Measurements from ENCODE around the gene TEC.
"Not testable (repeated sequence)": the region's sequence is repeated elsewhere in the genome, so short reads cannot be mapped to it uniquely, and the experiment has no call there.

Gene TEC

DNA sequence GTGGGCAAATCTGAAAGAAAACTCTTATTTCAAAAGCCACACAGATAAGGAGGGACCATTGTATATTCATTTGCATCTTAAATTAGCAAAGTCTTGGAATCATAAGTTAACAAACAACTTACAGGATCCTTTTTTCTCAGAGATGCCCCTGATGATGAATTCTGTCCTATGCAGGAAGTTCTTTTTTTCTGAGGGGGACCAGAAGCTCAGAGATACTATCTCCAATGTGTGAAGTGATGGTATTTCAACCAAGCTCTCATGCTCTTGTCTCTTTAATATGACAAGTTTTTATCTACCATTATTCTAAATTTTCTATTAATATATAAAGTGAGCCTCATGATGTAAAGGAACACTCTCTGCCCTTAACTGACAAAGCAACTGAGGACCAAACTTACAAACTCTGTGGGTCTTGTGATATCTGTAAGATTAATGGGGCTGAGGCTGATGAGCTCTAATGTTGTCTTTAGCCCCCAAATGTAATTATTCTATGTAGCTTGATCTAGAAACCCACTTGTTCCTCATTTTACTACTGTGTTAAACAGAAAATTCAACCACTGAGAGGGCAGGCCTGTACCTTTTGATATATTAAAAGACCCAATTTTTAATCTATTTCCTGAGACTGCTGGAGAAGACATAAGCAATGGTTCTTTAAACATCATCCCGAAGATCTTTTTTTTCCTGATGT lies 27.0 kb downstream of the TEC start:
- no peak for DNase-seq (ENCODE audit: low spot score)

DNA sequence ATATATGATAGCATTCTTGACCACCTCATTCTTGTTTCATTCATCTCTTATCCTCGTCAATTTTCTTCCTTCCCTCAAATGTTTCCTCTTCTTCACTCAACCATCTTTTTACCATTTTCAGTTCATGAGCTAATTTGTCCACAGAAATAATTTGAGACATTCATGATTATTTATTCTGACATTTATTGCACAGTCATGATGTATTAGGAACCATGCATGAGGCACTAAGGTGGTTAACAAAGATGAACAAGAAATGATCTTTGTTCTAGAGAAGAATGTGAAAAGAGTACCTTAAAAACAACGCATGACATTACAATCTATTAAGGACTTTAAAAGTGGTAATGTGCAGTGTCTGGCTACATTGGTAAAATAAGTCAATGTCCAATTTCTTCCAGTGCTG lies 27.9 kb downstream of the TEC start:
- DNase-seq (ENCODE audit: low spot score) = no peak

DNA sequence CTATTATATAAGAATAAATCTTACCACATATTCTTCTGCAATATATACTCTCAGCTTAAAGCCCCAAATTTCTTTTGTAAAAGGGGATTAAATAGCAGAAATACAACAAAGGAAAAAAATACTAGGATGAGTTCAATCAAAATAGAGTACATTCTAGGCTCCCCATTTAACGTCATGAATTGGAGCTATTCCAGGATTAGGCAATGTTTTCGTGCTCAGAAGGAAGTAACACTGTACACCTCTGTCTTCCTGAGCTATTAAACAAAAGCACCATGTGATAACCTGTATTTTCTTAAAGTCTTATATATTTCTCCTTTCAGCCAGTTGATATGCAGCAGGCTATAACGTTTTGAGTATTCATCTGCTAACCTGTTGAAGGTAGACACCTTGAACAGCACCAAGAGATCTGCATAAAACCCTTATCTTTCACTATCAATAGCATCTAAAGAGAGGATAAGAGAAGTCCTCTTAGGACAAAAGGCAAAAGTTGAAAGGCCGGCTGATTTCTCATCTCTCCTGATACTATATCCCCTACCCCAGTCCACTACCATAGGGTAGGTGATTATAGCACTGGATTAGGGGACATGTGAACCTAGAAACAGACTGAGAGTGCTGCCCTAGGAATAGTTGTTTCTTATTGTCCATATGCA lies 31.5 kb downstream of the TEC start:
- no peak for DNase-seq (ENCODE audit: low spot score)

DNA sequence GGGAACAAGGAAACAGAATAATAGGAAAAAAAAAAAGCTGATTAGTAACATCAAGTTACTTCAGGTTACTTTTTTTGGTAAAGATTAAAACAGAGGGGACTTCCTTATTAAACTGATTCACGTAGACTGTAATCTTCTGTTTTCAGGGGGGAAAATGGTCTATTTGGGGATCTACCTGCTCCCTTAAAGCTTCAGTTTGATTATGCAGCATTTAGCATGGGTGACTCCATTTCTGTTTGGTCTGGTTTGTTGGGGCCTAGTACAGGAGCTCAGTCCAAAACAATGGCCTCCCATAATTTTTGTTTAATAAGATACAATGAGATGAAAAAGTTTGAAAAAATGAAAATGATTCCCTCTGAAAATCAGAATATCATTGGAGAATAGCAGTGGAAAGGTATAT lies 34.6 kb downstream of the TEC start:
- no peak for DNase-seq (ENCODE audit: low spot score)

DNA sequence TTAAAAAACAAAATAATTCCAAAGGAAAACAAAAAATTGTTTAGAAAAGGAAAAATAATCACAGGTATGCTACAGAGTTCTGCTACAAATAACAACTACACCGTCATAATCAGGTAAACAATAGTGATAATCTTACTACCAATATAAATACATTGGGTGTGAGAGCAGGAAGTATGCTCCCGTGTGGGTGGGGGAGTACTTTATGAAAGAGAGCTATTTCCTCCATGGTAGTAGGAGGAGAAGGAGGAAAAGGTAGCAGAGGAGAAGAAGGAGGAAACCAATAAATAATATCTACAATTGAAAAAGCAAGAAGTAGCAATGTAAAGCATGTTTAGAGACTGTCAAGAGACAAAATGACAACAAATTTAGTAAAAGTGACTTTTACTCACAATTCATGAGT lies 35.1 kb downstream of the TEC start:
- DNase-seq (ENCODE audit: low spot score) = no peak

DNA sequence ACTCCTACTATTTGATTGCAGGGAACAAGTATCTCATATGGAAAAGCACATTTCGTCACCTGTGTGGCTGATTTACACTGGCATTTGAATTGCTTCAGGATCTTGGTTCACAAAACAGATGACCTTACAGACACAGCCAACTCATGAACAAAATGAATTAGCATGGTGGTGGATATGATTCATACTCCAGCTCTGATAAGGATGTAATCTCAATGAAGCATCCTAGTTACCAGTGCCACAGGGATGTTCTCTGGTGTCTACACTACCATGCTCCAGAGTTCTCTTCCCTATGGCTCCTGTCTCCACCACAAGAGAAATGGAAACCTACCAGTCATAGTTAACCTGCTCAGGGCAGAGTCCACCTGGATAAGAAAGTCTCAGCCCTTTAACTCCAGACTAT lies 40.7 kb downstream of the TEC start:
- DNase-seq (ENCODE audit: low spot score) = no peak

DNA sequence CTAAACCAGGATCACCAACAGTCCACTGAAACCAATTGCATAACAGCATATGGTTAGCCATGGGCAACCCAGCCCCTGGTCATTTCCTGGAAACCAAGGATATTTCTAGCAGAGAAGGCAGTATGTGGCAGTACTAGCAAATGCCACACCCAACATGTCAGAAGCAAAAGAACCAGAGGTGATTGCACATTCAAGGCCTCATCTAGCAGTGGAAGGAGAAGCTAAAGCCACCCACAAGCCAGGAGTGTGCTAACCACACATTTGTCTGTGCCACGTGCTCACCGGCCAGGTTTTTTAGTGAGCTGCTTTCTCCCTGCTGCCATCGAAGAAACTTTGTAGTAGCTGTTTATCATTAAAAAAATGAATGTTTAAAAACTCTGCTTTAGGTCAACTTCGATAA lies 42.0 kb downstream of the TEC start:
- DNase-seq (ENCODE audit: low spot score) = no peak

DNA sequence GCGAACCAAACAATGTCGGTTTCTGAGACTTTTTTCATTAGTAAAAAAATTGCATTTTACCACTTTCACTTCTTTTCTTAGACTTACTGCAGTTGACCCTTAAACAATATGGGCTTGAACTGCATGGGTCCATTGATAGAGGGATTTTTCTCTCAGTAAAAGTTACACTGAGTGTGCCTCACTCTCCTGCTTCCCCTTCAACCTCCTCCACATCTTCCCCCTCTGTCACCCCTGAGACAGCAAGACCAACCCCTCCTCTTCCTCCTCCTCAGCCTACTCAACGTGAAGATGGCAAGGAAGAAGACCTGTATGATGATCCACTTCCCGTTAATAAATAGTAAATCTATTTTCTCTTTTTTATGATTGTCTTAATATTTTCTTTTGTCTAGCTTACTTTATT lies 43.4 kb downstream of the TEC start:
- no peak for DNase-seq (ENCODE audit: low spot score)

DNA sequence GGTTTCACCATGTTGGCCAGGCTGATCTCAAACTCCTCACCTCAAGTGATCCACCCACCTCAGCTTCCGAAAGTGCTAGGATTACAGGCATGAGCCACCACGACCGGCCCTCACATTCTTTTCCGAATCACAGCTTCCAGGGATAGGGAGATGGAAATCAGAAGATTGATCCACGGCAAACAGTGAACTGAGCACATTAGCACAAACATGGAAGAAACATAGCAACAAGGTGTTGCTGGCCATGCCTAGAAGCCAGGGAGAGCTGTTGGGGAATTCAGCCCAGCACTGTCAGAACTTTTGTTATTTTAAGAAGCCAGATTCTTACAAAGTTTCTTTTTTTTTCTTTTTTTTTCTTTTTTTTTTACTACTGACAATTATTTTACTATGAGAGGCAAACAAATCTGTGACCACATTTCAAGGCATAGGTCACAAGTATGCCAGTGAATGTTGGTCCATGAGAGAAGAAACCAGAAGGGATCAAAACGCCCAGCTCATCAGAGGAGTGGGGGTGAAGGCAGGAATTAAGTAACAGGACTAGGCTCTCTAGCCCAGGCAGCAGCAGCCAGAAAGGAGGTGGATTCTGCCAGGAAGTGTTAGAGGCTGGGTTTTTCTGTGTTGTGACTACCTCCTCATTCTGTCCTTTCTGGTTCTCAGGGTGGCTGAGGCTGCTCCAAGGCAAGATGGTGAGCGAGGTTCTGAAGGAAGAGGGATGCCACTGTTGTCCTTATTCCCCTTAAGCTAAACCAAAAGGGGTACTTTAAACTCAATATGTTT lies 44.1 kb downstream of the TEC start:
- no peak for DNase-seq (ENCODE audit: low spot score)

DNA sequence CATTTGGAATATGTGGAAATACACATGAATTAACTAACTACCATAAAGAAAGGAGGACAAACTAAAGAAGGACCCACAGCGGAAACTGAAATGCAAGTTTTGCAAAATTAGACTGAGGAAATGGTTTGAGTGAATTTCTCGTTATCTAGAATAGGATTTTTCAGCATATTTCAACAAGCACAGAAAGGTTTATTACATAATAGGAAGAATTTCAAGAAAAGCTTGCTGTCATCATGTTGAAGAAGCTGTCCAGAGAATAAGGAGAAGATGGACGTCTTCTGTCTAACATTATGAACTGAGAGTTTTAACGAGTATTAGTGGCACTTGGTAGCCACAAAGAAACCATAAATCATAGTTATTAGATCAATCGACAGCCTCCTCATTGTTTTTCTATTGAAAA lies 45.0 kb downstream of the TEC start:
- DNase-seq (ENCODE audit: low spot score) = no peak

DNA sequence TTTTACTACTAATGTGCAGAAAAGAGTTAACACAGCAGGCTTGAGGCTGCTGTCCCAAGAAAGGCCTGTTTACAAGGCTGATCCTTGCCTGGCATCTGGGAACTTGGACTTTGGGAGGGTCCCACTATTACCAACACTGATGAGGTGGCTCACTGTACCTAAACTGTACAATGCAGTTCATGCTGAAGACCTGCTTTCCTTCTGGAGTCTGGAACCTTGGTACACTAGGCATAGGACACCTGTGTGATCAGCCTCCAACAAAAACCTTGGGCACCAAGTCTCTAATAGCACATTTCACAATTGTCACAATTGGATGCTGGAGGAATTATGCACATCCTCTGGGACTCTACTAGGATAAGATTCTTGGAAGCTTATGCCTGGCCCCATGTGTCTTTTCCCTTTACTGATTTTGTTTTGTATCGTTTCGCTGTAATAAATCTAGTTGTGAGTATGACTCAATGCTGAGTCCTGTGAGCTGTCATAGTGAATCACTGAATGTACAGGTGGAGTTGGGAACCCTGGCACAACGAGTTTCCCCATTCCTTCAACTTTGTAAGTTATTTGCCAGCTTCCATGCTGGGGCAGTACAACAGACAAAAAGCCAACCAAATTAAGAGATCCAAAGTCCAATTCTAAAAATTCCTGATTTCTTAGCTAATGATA lies 45.9 kb downstream of the TEC start:
- no peak for DNase-seq (ENCODE audit: low spot score)

DNA sequence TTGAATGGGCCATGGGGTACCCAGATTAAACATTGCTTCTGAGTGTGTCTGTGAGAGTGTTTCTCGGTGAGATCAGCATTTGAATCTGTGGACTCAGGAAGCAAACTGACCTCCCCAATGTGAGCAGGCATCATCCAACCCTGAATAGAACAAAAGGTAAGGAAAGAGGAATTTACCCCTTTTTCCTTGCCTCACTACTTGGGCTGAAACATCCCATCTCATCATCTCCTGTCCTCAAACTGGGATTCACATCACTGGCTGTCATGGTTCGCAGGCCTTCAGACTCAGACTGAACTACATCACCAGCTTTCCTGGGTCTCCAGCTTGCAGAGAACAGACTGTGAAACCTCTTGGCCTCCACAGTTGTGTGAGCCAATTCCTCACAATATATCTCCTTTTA lies 47.1 kb downstream of the TEC start:
- DNase-seq (ENCODE audit: low spot score) = no peak

DNA sequence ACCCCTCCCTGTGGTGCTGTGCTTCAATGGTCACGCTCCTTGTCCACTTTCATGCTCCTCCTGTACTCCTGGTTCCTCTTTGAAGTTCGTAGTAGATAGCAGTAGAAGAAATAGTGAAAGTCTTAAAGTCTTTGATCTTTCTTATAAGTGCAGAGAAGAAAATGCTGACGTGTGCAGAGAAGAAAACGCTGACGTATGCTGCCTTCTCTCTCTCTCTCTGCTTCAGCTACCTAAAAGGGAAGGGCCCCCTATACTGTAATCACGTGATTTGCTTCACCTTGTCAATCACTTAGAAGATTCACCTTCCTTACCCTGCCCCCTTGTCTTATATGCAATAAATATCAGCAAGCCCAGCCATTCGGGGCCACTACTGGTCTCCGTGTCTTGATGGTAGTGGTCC lies 50.2 kb downstream of the TEC start:
- DNase-seq (ENCODE audit: low spot score) = not testable (repeated sequence)

DNA sequence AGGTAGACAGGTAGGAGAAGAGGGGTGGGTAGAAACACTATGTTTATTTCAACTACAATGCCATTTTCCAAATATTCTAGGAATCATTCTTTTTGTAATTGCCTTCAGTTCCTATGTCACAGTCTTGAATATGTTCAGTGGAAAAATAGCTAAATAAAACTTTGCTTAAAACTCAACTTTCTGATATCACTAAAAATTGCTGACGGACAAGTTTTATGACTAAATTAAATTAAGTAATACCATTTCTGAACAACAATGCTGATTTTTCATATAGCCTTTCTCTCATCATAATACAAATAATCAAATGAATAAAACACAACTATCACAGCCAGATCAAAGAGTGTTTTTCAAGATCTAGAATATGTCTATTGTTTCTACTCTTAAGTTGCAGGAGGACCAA lies 53.1 kb downstream of the TEC start:
- no peak for DNase-seq (ENCODE audit: low spot score)

DNA sequence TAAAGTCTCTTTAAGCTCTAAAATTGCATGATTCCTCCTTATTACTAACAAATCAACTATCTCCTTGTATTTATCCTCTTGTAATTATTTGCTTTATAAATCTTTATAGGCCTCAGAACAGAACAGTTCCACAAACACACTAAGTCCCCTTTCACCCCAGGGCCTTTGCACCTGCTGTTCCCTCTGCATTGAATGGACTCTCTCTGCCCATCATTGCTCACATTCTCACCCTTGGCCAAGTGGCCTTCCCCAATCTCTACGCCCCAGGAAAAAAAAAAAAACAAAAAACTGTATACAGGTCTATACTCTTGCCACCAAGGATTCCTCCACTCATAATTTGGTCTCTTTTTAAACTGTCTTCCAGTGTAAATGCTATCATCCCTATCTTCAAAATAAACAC lies 53.7 kb downstream of the TEC start:
- DNase-seq (ENCODE audit: low spot score) = no peak

DNA sequence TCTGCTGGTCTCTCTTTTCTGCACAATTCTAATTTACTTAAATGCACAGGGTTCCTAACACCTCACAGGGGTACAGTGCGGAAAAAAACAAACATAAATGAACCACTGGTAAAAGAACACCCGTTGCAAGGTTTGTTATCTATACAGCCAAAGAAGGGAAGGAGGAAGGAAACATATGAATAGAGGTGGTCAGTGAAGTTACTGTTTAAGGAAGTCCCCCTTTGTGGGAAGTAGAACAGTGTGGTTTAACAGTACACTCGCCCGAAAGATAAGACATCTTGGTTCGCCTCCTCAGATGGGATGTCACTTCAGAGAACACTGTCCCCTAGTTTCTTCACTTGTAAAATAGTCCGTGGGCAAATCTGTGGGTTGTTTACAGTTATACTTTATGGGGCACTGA lies 57.5 kb downstream of the TEC start:
- DNase-seq (ENCODE audit: low spot score) = no peak

DNA sequence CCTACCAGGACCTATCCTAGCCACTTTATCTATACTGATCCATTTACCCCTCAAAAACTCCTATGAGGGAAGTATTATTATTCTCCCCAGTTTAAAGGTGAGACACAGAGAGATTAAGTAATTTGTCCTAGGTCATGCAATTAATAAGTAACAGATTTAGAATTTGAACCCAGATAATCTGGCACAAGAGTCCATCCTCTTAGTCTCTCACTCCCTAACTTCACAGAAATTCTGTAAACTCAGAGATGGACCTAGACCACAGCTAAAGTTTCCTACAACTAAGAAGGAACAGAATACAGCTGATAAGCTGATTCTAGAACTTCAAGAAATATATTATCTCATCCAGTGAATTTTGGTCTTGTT lies 58.7 kb downstream of the TEC start:
- DNase-seq (ENCODE audit: low spot score) = no peak

DNA sequence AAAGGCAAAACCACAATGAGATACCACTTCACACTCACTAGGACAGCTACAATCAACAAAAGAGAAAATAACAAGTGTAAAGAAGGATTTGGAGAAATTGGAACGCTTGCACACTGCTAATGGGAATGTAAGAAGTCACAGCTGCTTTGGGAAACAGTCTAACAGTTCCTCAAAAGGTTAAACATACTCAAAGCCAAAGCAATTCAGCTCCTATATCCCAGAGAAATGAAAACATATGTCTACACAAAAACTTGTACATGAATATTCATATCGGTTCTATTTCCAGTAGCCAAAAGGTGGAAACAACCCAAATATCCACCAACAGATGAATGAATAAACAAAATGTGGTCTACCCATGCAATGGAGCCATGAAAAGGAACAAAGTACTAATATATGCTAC lies 64.0 kb downstream of the TEC start:
- no peak for DNase-seq (ENCODE audit: low spot score)

DNA sequence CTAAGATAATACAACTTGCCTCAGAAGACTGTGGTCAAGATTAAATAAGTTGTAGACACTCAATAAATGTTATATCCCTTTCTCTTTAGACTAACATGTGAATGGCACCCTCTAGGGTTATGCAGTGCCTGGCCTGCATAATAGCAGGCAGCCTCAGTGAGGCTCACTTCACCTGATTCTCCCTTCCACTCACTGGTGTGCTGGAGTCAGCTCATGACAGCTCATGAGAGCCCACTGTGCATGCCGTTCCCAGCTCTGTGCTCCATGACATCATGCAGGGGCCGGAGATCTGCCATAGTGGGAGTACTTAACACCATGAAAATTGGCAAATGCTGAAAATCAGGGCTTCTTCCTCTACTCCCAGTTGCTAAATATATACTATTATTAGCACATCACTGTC lies 64.5 kb downstream of the TEC start:
- no peak for DNase-seq (ENCODE audit: low spot score)

DNA sequence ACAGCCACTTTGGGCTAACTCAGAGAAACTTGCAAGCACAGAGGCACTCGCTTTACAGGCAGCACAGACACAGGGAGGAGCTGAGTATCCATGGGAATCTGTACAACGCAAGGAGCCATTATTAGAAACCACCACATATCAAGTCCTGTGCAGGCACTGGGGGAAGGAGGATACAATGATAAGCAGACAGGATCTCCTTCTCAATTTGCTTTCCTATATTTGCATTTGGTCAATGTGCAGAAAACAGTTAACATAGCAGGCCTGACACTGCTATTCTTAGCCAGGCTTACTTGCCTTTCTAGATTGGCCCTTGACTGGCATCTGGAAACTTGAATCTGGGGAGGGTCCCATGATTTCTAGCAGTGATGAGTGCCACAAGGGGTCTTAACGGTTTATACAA lies 65.8 kb downstream of the TEC start:
- no peak for DNase-seq (ENCODE audit: low spot score)

DNA sequence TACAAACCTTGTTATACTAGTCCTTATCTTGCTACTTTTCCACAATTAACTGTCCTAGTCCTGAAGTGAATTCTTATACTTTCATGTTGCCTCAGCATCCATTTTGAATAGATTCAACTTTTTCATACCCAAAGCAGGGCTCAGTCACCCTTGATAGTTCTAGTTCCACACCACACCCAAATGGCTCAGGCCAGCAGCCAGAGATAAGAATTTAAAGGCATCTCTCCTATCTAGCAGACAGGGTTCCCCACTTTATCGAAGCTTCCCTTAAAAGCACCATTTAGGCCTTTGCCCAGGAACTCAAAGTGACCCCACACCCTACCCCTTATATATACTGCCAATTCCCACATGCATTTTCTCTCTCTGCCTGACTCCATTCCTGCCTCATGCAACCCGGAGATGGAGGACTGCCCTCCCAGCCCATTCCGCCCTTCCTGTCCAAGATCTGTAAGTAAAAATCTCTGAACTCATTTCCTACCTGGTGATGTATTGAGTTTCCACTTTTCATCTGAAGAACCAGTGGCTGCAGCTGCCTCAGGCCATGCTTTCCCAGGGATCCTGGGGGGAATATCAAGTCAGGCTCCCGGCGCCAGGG lies 71.9 kb downstream of the TEC start:
- DNase-seq (ENCODE audit: low spot score) = no peak

DNA sequence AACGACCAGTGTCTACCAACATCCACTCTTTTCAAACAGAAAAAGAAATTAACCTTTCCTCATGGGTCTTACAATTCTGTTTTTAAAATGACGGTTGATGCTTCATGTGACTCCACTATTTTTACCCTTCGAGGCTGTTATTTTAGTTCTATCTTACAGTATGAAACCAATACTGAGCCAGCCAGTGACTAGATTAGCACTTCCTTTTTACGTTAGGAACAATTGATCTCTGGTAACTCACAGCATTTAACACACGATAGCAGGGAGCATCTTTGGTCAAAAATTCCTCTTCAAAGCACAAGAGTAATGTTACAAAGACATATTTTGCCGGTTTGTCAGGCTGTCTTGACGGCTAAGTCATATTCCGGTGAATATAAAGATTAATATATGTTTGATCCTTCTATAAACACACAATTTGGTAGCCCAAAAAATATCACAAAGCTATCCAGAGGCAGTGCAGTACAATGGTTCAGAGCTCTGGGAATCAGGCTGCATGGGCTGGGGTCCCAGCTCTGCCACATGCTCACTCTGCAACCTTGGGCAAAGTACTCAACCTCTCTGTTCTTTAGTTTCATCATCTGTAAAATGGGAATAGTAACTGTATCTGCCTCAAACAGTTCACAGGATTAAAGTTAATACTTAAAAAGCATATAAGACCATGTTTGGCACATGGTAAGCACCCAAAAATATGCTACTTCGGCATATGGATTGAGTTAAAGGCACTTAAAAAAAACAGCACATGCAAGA lies 72.7 kb downstream of the TEC start:
- no peak for DNase-seq (ENCODE audit: low spot score)
